ENCODE measurements around the gene TGM6.
"Not testable (repeated sequence)": the region's sequence is repeated elsewhere in the genome, so short reads cannot be mapped to it uniquely, and the experiment has no call there.

The TGM6 gene

DNA sequence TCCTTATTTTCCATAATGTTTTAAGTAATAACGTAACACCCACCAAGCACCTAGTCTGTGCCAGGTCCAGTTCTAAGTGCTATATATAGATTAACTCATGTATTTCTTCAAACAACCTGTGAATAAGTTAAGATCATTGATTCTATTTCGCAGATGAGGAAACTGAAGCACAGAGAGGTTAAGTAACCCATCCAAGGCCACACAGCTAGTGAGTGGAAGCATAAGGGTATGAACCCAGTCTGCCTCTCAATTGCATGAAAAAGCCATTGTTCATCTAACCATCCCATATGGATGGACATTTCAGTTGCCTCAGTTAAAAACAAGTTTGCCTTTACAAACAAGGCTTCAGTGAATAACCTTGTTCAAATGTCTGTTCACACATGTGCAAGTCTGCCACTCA is 20.8 kb downstream of the TGM6 start:
- DNase-seq (ENCODE audit: low read depth), result no peak
- H3K4me3 ChIP-seq (ENCODE audit: low read depth, low read length), result no peak overlapping the region
- TF ChIP-seq, protein P1, sequence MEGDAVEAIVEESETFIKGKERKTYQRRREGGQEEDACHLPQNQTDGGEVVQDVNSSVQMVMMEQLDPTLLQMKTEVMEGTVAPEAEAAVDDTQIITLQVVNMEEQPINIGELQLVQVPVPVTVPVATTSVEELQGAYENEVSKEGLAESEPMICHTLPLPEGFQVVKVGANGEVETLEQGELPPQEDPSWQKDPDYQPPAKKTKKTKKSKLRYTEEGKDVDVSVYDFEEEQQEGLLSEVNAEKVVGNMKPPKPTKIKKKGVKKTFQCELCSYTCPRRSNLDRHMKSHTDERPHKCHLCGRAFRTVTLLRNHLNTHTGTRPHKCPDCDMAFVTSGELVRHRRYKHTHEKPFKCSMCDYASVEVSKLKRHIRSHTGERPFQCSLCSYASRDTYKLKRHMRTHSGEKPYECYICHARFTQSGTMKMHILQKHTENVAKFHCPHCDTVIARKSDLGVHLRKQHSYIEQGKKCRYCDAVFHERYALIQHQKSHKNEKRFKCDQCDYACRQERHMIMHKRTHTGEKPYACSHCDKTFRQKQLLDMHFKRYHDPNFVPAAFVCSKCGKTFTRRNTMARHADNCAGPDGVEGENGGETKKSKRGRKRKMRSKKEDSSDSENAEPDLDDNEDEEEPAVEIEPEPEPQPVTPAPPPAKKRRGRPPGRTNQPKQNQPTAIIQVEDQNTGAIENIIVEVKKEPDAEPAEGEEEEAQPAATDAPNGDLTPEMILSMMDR (conservative IDR thresholded peaks at IDR 0.05; ENCODE audit: low read depth, low read length), result no peak

DNA sequence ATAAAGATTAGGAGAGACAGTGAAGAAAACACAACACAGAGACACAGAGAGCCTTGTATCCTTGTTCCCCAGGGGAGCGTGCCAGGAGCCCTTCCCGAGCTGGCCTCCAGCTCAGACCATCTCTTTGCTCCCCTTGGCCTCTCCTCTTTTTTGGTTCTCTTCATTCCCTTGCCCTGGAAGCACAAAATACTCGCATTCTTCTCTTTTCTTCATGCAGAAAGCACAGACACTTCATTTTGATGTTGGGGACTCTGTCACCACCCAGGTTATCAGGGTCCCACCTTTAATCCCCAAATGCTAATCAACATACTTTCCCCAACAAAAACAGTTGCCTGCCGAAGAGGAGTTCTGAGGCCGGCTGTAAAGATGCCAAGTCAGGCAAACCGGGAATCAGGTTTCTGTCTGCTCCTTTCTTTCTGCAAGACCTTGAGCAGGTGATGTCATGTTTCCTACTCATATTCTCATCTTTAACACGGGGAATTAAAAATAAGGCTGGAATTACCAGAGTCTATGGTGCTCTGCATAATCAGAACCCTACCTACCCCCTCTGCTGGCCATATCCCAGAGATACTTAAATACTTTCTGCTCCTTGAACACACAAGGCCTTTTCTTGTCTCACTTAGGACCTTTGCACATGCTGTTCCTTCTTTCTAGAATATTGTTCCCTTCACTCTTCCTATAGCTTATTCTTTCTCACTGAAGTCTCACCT is 21.7 kb downstream of the TGM6 start:
- no peak overlapping the region for H3K4me3 ChIP-seq (ENCODE audit: low read depth, low read length)
- TF ChIP-seq, protein P1 (conservative IDR thresholded peaks at IDR 0.05; ENCODE audit: low read depth, low read length), result peak; percentile 59
- peak; percentile 75 for DNase-seq (ENCODE audit: low read depth)

DNA sequence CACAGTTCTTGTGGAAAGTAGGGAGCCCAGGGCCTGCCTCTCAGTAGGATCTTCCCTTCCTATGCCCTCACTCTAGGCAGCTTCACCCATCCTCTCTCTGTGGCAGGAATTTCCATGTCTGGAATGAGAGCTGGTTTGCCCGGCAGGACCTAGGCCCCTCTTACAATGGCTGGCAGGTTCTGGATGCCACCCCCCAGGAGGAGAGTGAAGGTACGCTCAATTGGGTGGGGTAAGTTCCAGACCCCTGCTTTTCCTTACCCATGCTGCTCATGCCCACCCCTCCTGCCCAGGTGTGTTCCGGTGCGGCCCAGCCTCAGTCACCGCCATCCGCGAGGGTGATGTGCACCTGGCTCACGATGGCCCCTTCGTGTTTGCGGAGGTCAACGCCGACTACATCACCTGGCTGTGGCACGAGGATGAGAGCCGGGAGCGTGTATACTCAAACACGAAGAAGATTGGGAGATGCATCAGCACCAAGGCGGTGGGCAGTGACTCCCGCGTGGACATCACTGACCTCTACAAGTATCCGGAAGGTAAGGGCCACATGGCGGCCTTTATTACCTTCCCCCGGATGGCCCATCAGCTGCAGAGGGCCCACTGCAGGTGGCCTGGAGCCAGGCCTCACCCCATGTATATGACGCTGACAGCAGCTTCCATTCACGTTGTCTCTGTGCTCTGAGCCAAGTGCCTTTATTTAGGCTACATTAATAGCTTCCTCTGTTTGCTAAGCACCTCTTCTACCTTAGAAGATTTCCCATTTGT is 22.8 kb downstream of the TGM6 start:
- H3K4me3 ChIP-seq (ENCODE audit: low read depth, low read length), result no peak overlapping the region
- DNase-seq (ENCODE audit: low read depth), result no peak
- TF ChIP-seq, protein P1 (conservative IDR thresholded peaks at IDR 0.05; ENCODE audit: low read depth, low read length), result no peak

DNA sequence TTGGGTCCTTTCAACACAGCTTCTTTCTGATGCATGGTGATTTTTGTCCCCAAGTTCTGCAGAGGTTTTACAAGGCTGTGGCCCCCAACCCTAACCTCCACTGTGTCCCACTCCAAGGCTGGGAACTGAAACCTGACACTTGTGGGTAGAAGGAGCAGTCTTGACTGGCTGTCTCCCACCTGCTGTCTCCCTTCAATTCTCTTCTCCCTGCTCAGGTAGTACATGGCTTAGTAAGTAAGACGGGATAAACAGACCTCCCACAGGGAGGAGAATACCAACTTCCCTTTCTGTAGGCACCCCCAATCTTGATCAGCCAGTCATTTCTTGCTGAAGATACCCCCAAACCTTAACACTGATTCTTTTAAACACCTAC is 25.0 kb downstream of the TGM6 start:
- DNase-seq (ENCODE audit: low read depth), result no peak
- TF ChIP-seq, protein P1 (conservative IDR thresholded peaks at IDR 0.05; ENCODE audit: low read depth, low read length), result no peak
- H3K4me3 ChIP-seq (ENCODE audit: low read depth, low read length), result no peak overlapping the region

DNA sequence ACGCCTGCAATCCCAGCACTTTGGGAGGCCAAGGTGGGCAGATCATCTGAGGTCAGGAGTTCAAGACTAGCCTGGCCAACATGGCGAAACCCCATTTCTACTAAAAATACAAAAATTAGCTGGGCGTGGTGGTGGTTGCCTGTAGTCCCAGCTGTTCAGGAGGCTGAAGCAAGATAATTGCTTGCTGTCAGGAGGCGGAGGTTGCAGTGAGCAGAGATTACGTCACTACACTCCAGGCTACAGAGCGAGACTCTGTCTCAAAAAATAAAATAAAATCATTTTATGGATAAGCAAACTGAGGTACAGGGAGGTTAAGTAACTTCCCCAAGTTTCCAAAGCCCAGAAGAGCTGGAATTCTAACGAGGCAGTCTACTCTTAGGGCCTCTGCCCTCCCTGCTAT is 26.7 kb downstream of the TGM6 start:
- not testable (repeated sequence) for H3K4me3 ChIP-seq (ENCODE audit: low read depth, low read length); DNase-seq (ENCODE audit: low read depth)

DNA sequence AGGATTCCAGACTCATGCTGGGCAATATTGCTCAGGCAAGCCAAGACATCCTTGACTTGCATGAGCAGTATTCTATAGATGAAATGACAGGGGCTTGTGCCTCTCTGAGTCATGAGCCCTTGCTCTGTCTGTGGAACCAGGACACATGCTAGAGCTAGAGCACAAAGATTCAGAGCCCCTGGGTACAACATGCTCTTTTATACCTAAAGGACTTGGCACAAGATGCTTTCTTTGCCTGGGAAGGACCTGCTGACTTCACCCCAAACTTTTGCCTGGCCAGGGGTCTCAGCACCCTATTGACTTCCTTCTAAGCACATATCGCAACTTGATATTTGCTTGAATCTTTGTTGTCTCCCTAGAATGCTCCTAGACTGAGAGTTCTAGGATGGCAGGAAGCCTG is 27.4 kb downstream of the TGM6 start:
- no peak for DNase-seq (ENCODE audit: low read depth)
- no peak overlapping the region for H3K4me3 ChIP-seq (ENCODE audit: low read depth, low read length)
- TF ChIP-seq, protein P1 (conservative IDR thresholded peaks at IDR 0.05; ENCODE audit: low read depth, low read length), result no peak

DNA sequence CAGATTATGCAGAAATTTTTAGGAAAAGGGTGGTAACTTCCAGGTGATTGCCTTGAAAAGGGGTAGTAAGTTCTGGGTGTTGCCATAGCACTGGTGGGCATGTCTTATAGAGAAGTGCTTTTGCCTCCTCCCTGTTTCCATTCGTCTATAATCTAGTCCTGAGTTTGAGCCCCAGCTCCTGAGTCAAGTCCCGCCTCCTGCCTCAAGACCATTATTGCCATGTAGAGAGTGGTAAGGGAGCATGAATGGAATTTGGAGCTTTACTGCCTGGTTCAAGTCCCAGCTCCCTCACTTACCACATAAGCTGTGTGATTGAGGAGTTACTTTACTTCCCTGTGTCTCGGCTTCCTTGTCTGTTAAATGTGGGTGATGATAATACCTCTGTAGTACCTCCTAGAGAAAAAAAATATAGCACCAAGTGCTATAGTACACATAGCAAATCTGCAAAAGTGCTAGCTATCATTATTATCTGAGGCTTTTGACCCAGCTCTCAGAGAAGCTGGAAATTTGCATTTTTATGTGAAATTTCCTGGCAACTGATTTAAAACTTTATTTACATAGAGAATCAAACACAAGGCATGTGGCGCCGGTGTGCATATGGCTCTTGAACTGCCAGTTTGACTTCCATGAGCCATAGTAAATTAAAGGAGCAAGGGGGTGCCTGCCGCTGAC is 36.0 kb downstream of the TGM6 start:
- TF ChIP-seq, protein P1 (conservative IDR thresholded peaks at IDR 0.05; ENCODE audit: low read depth, low read length), result no peak
- H3K4me3 ChIP-seq (ENCODE audit: low read depth, low read length), result no peak overlapping the region
- no peak for DNase-seq (ENCODE audit: low read depth)

Data from choroid plexus epithelial cell (primary cell).